Common myeloid progenitor, CD34-positive (primary cell): Measurements from ENCODE around the gene PLEKHS1. TPM values are rescaled to one million over a fixed set of nuclear protein-coding genes. Genes with fewer than 3 reads are reported as not detected.

ENCODE experiments used
- CTCF ChIA-PET: fragments of 350-600 bp; sonication (Branson Sonifier 250); formaldehyde crosslinking; loops from one replicate; lab custom pipeline; 2021; ENCODE audit warnings: antibody characterized with exemption; lab: Charles Lee
- POLR2A ChIA-PET: fragments of 350-600 bp; sonication (Branson Sonifier 250); formaldehyde crosslinking; loops from one replicate; lab custom pipeline; 2021; ENCODE audit warnings: antibody characterized with exemption; lab: Charles Lee
- DNase-seq, 3 donors: peaks; one replicate each; pipeline versions ENCODE4 v3.0.0 to v3.0.0-alpha.2; 2013
- H3K27ac ChIP-seq, 2 experiments: 1 replicate in 1 of 2; 2 replicates in 1 of 2; pipeline ENCODE4 v1.7.0; 2013; ENCODE audit warnings: inconsistent platforms in 2 of 2, low read length in 2 of 2, mild to moderate bottlenecking in 2 of 2, low read depth in 1 of 2, moderate library complexity in 1 of 2; ENCODE audit not compliant: severe bottlenecking in 2 of 2, insufficient read depth in 1 of 2, poor library complexity in 1 of 2
- H3K27me3 ChIP-seq, 5 experiments: replicated peaks in 2 of 5; 1 replicate in 3 of 5; 2 replicates in 2 of 5; pipeline versions ENCODE4 v1.6.1 to v1.7.0; 2013; ENCODE audit warnings: low read length in 4 of 5, mild to moderate bottlenecking in 2 of 5, moderate library complexity in 2 of 5, inconsistent platforms in 1 of 5; ENCODE audit not compliant: insufficient read depth in 5 of 5, control insufficient read depth in 4 of 5
- H3K36me3 ChIP-seq, 4 experiments: 1 replicate in 2 of 4; 2 replicates in 2 of 4; pipeline versions ENCODE4 v1.6.1 to v1.7.0; 2013; ENCODE audit warnings: low read length in 3 of 4, control low read depth in 1 of 4, mild to moderate bottlenecking in 1 of 4; ENCODE audit not compliant: control insufficient read depth in 4 of 4, insufficient read depth in 4 of 4
- H3K4me1 ChIP-seq, 4 experiments: 1 replicate in 3 of 4; 2 replicates in 1 of 4; pipeline versions ENCODE4 v1.6.1 to v1.7.1; 2013; ENCODE audit warnings: low read length in 3 of 4, mild to moderate bottlenecking in 3 of 4, control low read depth in 1 of 4, inconsistent platforms in 1 of 4, moderate library complexity in 1 of 4; ENCODE audit not compliant: control insufficient read depth in 4 of 4, insufficient read depth in 4 of 4; ENCODE audit errors: control extremely low read depth in 1 of 4
- H3K4me3 ChIP-seq, 7 experiments: 1 replicate in 4 of 7; 2 replicates in 3 of 7; pipeline versions ENCODE4 v1.5.1 to v1.7.0; 2013; ENCODE audit warnings: mild to moderate bottlenecking in 7 of 7, low read length in 6 of 7, moderate library complexity in 6 of 7, inconsistent platforms in 2 of 7, low read depth in 2 of 7, control low read depth in 1 of 7; ENCODE audit not compliant: insufficient read depth in 4 of 7, control insufficient read depth in 1 of 7; ENCODE audit errors: extremely low read depth in 1 of 7
- H3K9me3 ChIP-seq, 5 experiments: 1 replicate in 4 of 5; 2 replicates in 1 of 5; pipeline versions ENCODE4 v1.6.1 to v1.7.1; 2013; ENCODE audit warnings: low read length in 4 of 5, mild to moderate bottlenecking in 2 of 5, inconsistent platforms in 1 of 5, low read depth in 1 of 5, moderate library complexity in 1 of 5; ENCODE audit not compliant: control insufficient read depth in 4 of 5, insufficient read depth in 2 of 5; ENCODE audit errors: control extremely low read depth in 1 of 5
- WGBS: methylation state at CpG from one replicate; pipeline ENCODE4 v1.1.5; 2013; ENCODE audit not compliant: insufficient coverage; 5-methylcytosine and 5-hydroxymethylcytosine counted together
- polyA plus RNA-seq: library from polyadenylated mRNA; unstranded; fragments of 120-200 nt; gene quantifications from one replicate; pipeline ENCODE4 v1.2.1, GENCODE V29; 2013

The PLEKHS1 gene
- polyA plus RNA-seq = 0.03 TPM

GRCh38 chr10:113751181-113751732, at the start of gene PLEKHS1:
Gene PLEKHS1, plus strand, starts transcription at chr10:113751682. Its CDS starts 3,596 bp downstream, at chr10:113755278.
- H3K27ac ChIP-seq = no peak within 1 kb of the TSS
- H3K4me1 ChIP-seq = peaks cover 0 to 9% (median 0%) of the 10 kb centered on the region in 4 experiments
- POLR2A ChIA-PET = no interaction called here
- CTCF ChIA-PET = no interaction called here
- WGBS = 96% methylated on average over 3 of the region's 3 CpGs
- no peaks in the 10 kb centered on the region for H3K27me3 ChIP-seq
- peak in 2 of 3 donors; percentile 21 to 24 for DNase-seq
- H3K4me3 ChIP-seq = no peak within 1 kb of the TSS
- no peaks in the 10 kb centered on the region for H3K9me3 ChIP-seq
- no peaks in the 10 kb centered on the region for H3K36me3 ChIP-seq

GRCh38 chr10:113704637-113705343, 46.7 kb upstream of the PLEKHS1 start:
- peak; percentile 54 to 77 (median 72) for DNase-seq
- Histone ChIP-seq H3K27me3 (no peaks in the 10 kb centered on the region), H3K4me1 (peaks cover 0 to 7% (median 3%) of the 10 kb centered on the region in 4 experiments), H3K27ac (no peak overlapping the region), H3K36me3 (peaks cover 2 to 21% (median 8%) of the 10 kb centered on the region in 4 experiments), H3K4me3 (no peak overlapping the region), H3K9me3 (no peaks in the 10 kb centered on the region)
- ChIA-PET CTCF (interaction anchor here (0.7 to 3.3 kb wide), 8 partner anchors 9 to 599 kb away, joined by 3 to 17 read pairs (median 5); no protein-coding TSS in a partner anchor), POLR2A (no interaction called here)
- WGBS = 100% methylated on average over 1 of the region's 6 CpGs

- H3K4me1 ChIP-seq = peaks cover 0 to 7% (median 3%) of the 10 kb centered on the region in 4 experiments
These were observed 46.2 kb upstream of the PLEKHS1 start for GRCh38 chr10:113705344-113705652.

GRCh38 chr10:113706623-113707022, 44.9 kb upstream of the PLEKHS1 start:
- CTCF ChIA-PET = interaction anchor here (1.1 to 3.3 kb wide), 4 partner anchors 10 to 420 kb away, joined by 3 to 17 read pairs (median 8); no protein-coding TSS in a partner anchor

More at GRCh38 chr10:113705344-113705652, 46.2 kb upstream of the PLEKHS1 start:
- DNase-seq = no peak
- ChIA-PET CTCF (interaction anchor here (0.7 to 3.3 kb wide), 9 partner anchors 8 to 599 kb away, joined by 3 to 17 read pairs (median 5); no protein-coding TSS in a partner anchor), POLR2A (no interaction called here)
- no peaks in the 10 kb centered on the region for H3K27me3 ChIP-seq
- H3K27ac ChIP-seq = no peak overlapping the region
- peaks cover 2 to 21% (median 8%) of the 10 kb centered on the region in 4 experiments for H3K36me3 ChIP-seq
- no peaks in the 10 kb centered on the region for H3K9me3 ChIP-seq
- H3K4me3 ChIP-seq = no peak overlapping the region

GRCh38 chr10:113708640-113709039, 42.8 kb upstream of the PLEKHS1 start:
- H3K27me3 ChIP-seq = no peaks in the 10 kb centered on the region
- WGBS = 86% methylated on average over 4 of the region's 6 CpGs
- ChIA-PET POLR2A (no interaction called here), CTCF (interaction anchor here (1.2 to 1.5 kb wide), 2 partner anchors 15 to 394 kb away, joined by 3 to 4 read pairs; no protein-coding TSS in a partner anchor)
- H3K4me1 ChIP-seq = peaks cover 0 to 9% (median 4%) of the 10 kb centered on the region in 4 experiments
- H3K4me3 ChIP-seq = no peak overlapping the region
- no peaks in the 10 kb centered on the region for H3K9me3 ChIP-seq
- H3K36me3 ChIP-seq = peaks cover 2 to 11% (median 8%) of the 10 kb centered on the region in 4 experiments
- no peak overlapping the region for H3K27ac ChIP-seq
- no peak for DNase-seq

More at GRCh38 chr10:113706623-113707022, 44.9 kb upstream of the PLEKHS1 start:
- H3K27me3 ChIP-seq = no peaks in the 10 kb centered on the region
- DNase-seq = no peak
- no peak overlapping the region for H3K27ac ChIP-seq
- peaks cover 2 to 18% (median 9%) of the 10 kb centered on the region in 4 experiments for H3K36me3 ChIP-seq
- H3K9me3 ChIP-seq = no peaks in the 10 kb centered on the region
- WGBS = 38% methylated on average over 3 of the region's 5 CpGs
- H3K4me3 ChIP-seq = no peak overlapping the region
- POLR2A ChIA-PET = no interaction called here
- peaks cover 0 to 7% (median 3%) of the 10 kb centered on the region in 4 experiments for H3K4me1 ChIP-seq

GRCh38 chr10:113709221-113709838, 42.2 kb upstream of the PLEKHS1 start:
- 93% methylated on average over 5 of the region's 8 CpGs for WGBS
- no peak overlapping the region for H3K4me3 ChIP-seq
- no peaks in the 10 kb centered on the region for H3K27me3 ChIP-seq
- H3K27ac ChIP-seq = no peak overlapping the region
- H3K36me3 ChIP-seq = peaks cover 0 to 11% (median 7%) of the 10 kb centered on the region in 4 experiments
- H3K9me3 ChIP-seq = no peaks in the 10 kb centered on the region
- DNase-seq = no peak
- peaks cover 0 to 9% (median 4%) of the 10 kb centered on the region in 4 experiments for H3K4me1 ChIP-seq
- ChIA-PET POLR2A (no interaction called here), CTCF (interaction anchor here (1.2 kb wide), 1 partner anchor 394 kb away, joined by 3 read pairs; no protein-coding TSS in a partner anchor)
